ENCODE data around the gene MS4A7. TPM values are rescaled to one million over a fixed set of nuclear protein-coding genes. Genes with fewer than 3 reads are reported as not detected.

The MS4A7 gene
- total RNA-seq, 2 experiments from 2014 or later, result not detected

GRCh38 chr11:60370811-60371298 lies 7.5 kb upstream of the MS4A7 start:
- no peaks in the 10 kb centered on the region for H3K9me3 Mint-ChIP-seq
- H3K27ac Mint-ChIP-seq, result no peak overlapping the region
- H3K36me3 Mint-ChIP-seq (ENCODE audit: low read depth), result no peaks in the 10 kb centered on the region
- CTCF ChIA-PET, result interaction anchor here (1.1 to 3.3 kb wide), 2 partner anchors 8 to 248 kb away, joined by 3 to 14 read pairs; no protein-coding TSS in a partner anchor
- H3K27me3 Mint-ChIP-seq, result peaks cover 32% of the 10 kb centered on the region
- ATAC-seq, result no peak
- H3K4me1 Mint-ChIP-seq (ENCODE audit: low read depth), result peaks cover 3% of the 10 kb centered on the region
- DNase-seq, result no peak
- H3K4me3 Mint-ChIP-seq, result no peak overlapping the region
- POLR2A ChIA-PET, result no interaction called here
- TF ChIP-seq CTCF (IDR thresholded peaks at IDR 0.05), result no peak
- intact Hi-C loops (cut with micrococcal nuclease), result no loop called here

- ChIA-PET POLR2A (no interaction called here), CTCF (interaction anchor here (1.1 to 3.3 kb wide), 2 partner anchors 8 to 248 kb away, joined by 3 to 14 read pairs; no protein-coding TSS in a partner anchor)
- no peak overlapping the region for H3K4me3 Mint-ChIP-seq
- H3K9me3 Mint-ChIP-seq, result no peaks in the 10 kb centered on the region
- H3K4me1 Mint-ChIP-seq (ENCODE audit: low read depth), result peaks cover 3% of the 10 kb centered on the region
- TF ChIP-seq CTCF (IDR thresholded peaks at IDR 0.05), result no peak
- peaks cover 31% of the 10 kb centered on the region for H3K27me3 Mint-ChIP-seq
- H3K27ac Mint-ChIP-seq, result no peak overlapping the region
- intact Hi-C loops (cut with micrococcal nuclease), result no loop called here
- no peaks in the 10 kb centered on the region for H3K36me3 Mint-ChIP-seq (ENCODE audit: low read depth)
- DNase-seq, result no peak
- no peak for ATAC-seq
Observed at GRCh38 chr11:60371386-60371785, 6.9 kb upstream of the MS4A7 start.

GRCh38 chr11:60371854-60372253 lies 6.5 kb upstream of the MS4A7 start:
- H3K4me1 Mint-ChIP-seq (ENCODE audit: low read depth), result peaks cover 3% of the 10 kb centered on the region
- H3K4me3 Mint-ChIP-seq, result no peak overlapping the region
- no peaks in the 10 kb centered on the region for H3K36me3 Mint-ChIP-seq (ENCODE audit: low read depth)
- peaks cover 33% of the 10 kb centered on the region for H3K27me3 Mint-ChIP-seq
- POLR2A ChIA-PET, result no interaction called here
- TF ChIP-seq CTCF (IDR thresholded peaks at IDR 0.05), result no peak
- intact Hi-C loops (cut with micrococcal nuclease), result no loop called here
- no peak for ATAC-seq
- CTCF ChIA-PET, result interaction anchor here (0.8 to 3.3 kb wide), 3 partner anchors 9 to 247 kb away, joined by 3 to 14 read pairs (median 3); no protein-coding TSS in a partner anchor
- H3K9me3 Mint-ChIP-seq, result no peaks in the 10 kb centered on the region
- no peak overlapping the region for H3K27ac Mint-ChIP-seq
- DNase-seq, result no peak

GRCh38 chr11:60372767-60373166 lies 5.6 kb upstream of the MS4A7 start:
- H3K4me3 Mint-ChIP-seq, result no peak overlapping the region
- ATAC-seq, result no peak
- DNase-seq, result no peak
- ChIA-PET POLR2A (no interaction called here), CTCF (interaction anchor here (0.8 to 3.3 kb wide), 2 partner anchors 10 to 29 kb away, joined by 3 to 14 read pairs; no protein-coding TSS in a partner anchor)
- intact Hi-C loops (cut with micrococcal nuclease), result no loop called here
- peaks cover 35% of the 10 kb centered on the region for H3K27me3 Mint-ChIP-seq
- no peak for TF ChIP-seq CTCF (IDR thresholded peaks at IDR 0.05)
- H3K27ac Mint-ChIP-seq, result no peak overlapping the region
- H3K9me3 Mint-ChIP-seq, result no peaks in the 10 kb centered on the region
- H3K36me3 Mint-ChIP-seq (ENCODE audit: low read depth), result no peaks in the 10 kb centered on the region
- peaks cover under 1% of the 10 kb centered on the region for H3K4me1 Mint-ChIP-seq (ENCODE audit: low read depth)

GRCh38 chr11:60375316-60375715 lies 3.0 kb upstream of the MS4A7 start:
- Mint-ChIP-seq H3K4me1 (ENCODE audit: low read depth) (peaks cover 7% of the 10 kb centered on the region), H3K27ac (no peak overlapping the region), H3K36me3 (ENCODE audit: low read depth) (no peaks in the 10 kb centered on the region), H3K4me3 (no peak overlapping the region), H3K9me3 (no peaks in the 10 kb centered on the region), H3K27me3 (peaks cover 35% of the 10 kb centered on the region)
- no peak for TF ChIP-seq CTCF (IDR thresholded peaks at IDR 0.05)
- POLR2A ChIA-PET, result no interaction called here
- ATAC-seq (no peak), DNase-seq (no peak)
- intact Hi-C loops (cut with micrococcal nuclease), result no loop called here
- CTCF ChIA-PET, result no interaction called here

Data from activated CD8-positive, alpha-beta T cell treated with anti-CD3 and anti-CD28 coated beads for 36 hours (primary cell).